IPS-18a (cell line): ENCODE measurements around the gene PANX1.
A peak's percentile ranks its signal among the peaks of the same experiment; 100 is the strongest.

Experiments
- H3K27ac ChIP-seq: one replicate; pipeline ENCODE4 v1.5.1; 2013; ENCODE audit warnings: low read length
- H3K27me3 ChIP-seq: one replicate; pipeline ENCODE4 v1.6.1; 2013; ENCODE audit warnings: mild to moderate bottlenecking, low read length; ENCODE audit not compliant: control insufficient read depth, insufficient read depth
- H3K36me3 ChIP-seq: one replicate; pipeline ENCODE4 v1.6.1; 2013; ENCODE audit warnings: low read depth, low read length; ENCODE audit not compliant: control insufficient read depth
- H3K4me1 ChIP-seq: one replicate; pipeline ENCODE4 v1.6.1; 2013; ENCODE audit warnings: low read depth, low read length; ENCODE audit not compliant: control insufficient read depth
- H3K4me3 ChIP-seq: one replicate; pipeline ENCODE4 v1.5.1; 2013; ENCODE audit warnings: low read length
- H3K9ac ChIP-seq: one replicate; pipeline ENCODE4 v1.6.1; 2013; ENCODE audit warnings: mild to moderate bottlenecking, low read length, moderate library complexity
- H3K9me3 ChIP-seq: one replicate; pipeline ENCODE4 v1.6.1; 2013; ENCODE audit warnings: low read depth, low read length; ENCODE audit not compliant: control insufficient read depth

PANX1 gene

GRCh38 chr11:94130298-94131046 is 1.8 kb downstream of the PANX1 start:
- Histone ChIP-seq H3K9ac (peak overlapping the region; percentile 82), H3K4me1 (peaks cover 35% of the 10 kb centered on the region), H3K9me3 (no peaks in the 10 kb centered on the region), H3K27ac (no peak overlapping the region), H3K27me3 (no peaks in the 10 kb centered on the region), H3K4me3 (peak overlapping the region; percentile 86), H3K36me3 (no peaks in the 10 kb centered on the region)

- Histone ChIP-seq H3K27ac (no peak overlapping the region), H3K4me3 (peak overlapping the region; percentile 86), H3K9ac (no peak overlapping the region), H3K27me3 (no peaks in the 10 kb centered on the region), H3K4me1 (peaks cover 35% of the 10 kb centered on the region), H3K36me3 (no peaks in the 10 kb centered on the region), H3K9me3 (no peaks in the 10 kb centered on the region)
Measured at GRCh38 chr11:94131047-94131717, 2.5 kb downstream of the PANX1 start.

DNA sequence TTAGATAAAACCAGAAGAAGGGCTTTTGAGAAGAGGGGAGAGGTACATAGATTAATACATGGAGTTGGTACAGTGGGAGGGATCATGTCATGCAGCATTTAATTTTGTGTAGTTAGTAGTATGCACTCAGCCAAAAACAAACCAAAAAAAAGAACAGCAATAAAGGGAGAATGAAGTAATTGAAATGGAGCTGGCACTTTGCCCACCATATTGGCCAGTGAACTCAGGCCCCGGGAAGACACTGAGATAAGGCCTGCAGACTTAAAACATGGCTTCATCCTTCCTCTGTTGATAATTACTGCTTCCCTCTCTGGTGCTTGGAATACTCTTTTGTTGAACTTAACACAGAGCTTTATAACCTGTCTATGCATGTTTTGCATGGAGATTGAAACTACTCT is 3.1 kb downstream of the PANX1 start:
- H3K9me3 ChIP-seq, result no peaks in the 10 kb centered on the region
- H3K27ac ChIP-seq, result no peak overlapping the region
- peaks cover 35% of the 10 kb centered on the region for H3K4me1 ChIP-seq
- no peaks in the 10 kb centered on the region for H3K36me3 ChIP-seq
- H3K4me3 ChIP-seq, result peak overlapping the region; percentile 86
- H3K27me3 ChIP-seq, result no peaks in the 10 kb centered on the region
- no peak overlapping the region for H3K9ac ChIP-seq

GRCh38 chr11:94132152-94132558 is 3.5 kb downstream of the PANX1 start:
- no peaks in the 10 kb centered on the region for H3K36me3 ChIP-seq
- H3K27ac ChIP-seq, result no peak overlapping the region
- no peaks in the 10 kb centered on the region for H3K27me3 ChIP-seq
- H3K9me3 ChIP-seq, result no peaks in the 10 kb centered on the region
- peaks cover 35% of the 10 kb centered on the region for H3K4me1 ChIP-seq
- H3K9ac ChIP-seq, result no peak overlapping the region
- H3K4me3 ChIP-seq, result peak overlapping the region; percentile 86

DNA sequence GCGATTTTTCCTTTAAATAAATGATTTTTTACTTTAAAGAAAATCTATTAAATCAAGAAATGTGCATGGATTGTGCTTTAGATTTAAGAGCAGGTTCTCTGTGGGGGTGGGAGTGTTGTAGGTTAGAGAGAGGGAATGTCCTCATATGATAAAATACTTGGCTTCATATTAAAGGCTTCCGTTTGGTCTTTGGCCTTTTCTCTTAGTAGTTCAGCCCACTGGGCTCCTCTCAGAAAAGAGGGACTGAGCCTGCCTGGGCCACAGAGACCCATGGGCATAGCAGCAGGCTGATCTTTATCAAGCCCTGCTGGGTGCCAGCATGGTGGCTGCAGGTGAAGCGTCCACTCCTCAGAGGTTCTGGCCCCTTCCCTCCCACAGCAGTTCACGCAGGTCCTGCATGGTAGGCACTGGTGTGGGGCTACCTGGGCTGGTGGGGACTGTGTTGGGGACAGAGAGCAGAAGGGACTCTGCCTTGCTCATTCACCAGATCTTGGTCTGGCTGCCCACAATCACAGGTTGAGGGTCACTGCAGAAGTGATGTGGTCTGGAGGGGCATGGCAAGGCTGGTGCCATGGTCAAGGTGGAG is 4.3 kb downstream of the PANX1 start:
- H3K9me3 ChIP-seq, result no peaks in the 10 kb centered on the region
- H3K27me3 ChIP-seq, result no peaks in the 10 kb centered on the region
- H3K36me3 ChIP-seq, result no peaks in the 10 kb centered on the region
- H3K4me1 ChIP-seq, result peaks cover 29% of the 10 kb centered on the region
- H3K4me3 ChIP-seq, result peak overlapping the region; percentile 86
- H3K9ac ChIP-seq, result no peak overlapping the region
- no peak overlapping the region for H3K27ac ChIP-seq

DNA sequence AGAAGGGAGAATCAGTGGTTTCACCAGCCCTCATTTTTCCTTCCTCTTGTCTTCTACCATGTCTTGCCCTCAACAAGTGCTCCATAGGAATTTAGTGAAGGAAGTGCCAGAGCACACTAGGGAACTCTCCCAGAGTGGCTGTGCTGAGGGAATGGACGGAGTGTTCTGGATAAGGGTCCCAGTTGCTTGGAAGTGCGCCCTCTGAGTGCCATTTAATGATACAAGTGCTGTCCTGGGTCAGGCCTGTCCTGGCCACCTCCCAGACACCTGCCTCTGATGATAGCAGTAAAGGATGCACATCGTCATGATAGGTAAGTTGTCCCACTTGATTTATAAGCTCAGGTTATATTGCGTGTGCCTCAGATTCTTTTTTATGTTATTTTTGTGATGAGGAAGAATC is 5.1 kb downstream of the PANX1 start:
- H3K9me3 ChIP-seq, result no peaks in the 10 kb centered on the region
- H3K27me3 ChIP-seq, result no peaks in the 10 kb centered on the region
- no peak overlapping the region for H3K4me3 ChIP-seq
- peaks cover 35% of the 10 kb centered on the region for H3K4me1 ChIP-seq
- H3K36me3 ChIP-seq, result no peaks in the 10 kb centered on the region
- H3K27ac ChIP-seq, result no peak overlapping the region
- no peak overlapping the region for H3K9ac ChIP-seq

GRCh38 chr11:94134651-94135512 is 6.2 kb downstream of the PANX1 start:
- H3K4me3 ChIP-seq, result no peak overlapping the region

GRCh38 chr11:94139416-94139815 is 10.8 kb downstream of the PANX1 start:
- Histone ChIP-seq H3K9me3 (no peaks in the 10 kb centered on the region), H3K9ac (no peak overlapping the region), H3K36me3 (no peaks in the 10 kb centered on the region), H3K4me3 (no peak overlapping the region), H3K27me3 (no peaks in the 10 kb centered on the region), H3K27ac (no peak overlapping the region), H3K4me1 (peaks cover 33% of the 10 kb centered on the region)

More at GRCh38 chr11:94134651-94135512, 6.2 kb downstream of the PANX1 start:
- H3K27me3 ChIP-seq, result no peaks in the 10 kb centered on the region
- no peak overlapping the region for H3K27ac ChIP-seq
- no peaks in the 10 kb centered on the region for H3K36me3 ChIP-seq
- H3K9me3 ChIP-seq, result no peaks in the 10 kb centered on the region
- no peak overlapping the region for H3K9ac ChIP-seq
- peaks cover 43% of the 10 kb centered on the region for H3K4me1 ChIP-seq

DNA sequence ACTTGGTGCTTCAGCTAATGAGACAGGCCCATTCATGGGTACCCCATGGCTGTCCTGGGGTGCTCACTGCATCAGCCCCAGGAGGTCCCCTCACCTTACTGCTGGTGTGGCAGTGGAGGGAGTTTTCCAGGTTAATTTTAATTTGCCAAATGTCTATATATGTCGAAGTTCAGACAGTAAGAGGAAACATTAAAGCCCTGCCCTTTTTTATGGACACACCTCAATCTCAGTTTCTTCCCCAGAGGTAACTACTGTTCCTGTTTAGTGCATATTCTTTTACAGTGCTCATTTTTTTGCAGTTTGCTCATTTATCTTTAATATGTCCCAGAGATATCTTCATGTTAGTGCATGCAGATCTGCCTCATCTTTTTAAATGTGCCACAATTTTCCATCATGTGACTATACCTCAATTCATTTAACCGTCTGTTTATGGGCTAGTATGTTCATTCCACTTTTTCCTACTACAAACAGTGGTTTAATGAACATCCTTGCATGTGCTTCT is 11.6 kb downstream of the PANX1 start:
- Histone ChIP-seq H3K4me1 (peaks cover 33% of the 10 kb centered on the region), H3K36me3 (no peaks in the 10 kb centered on the region), H3K27ac (no peak overlapping the region), H3K27me3 (no peaks in the 10 kb centered on the region), H3K4me3 (no peak overlapping the region), H3K9me3 (no peaks in the 10 kb centered on the region), H3K9ac (no peak overlapping the region)

- Histone ChIP-seq H3K4me1 (peaks cover 33% of the 10 kb centered on the region), H3K27me3 (no peaks in the 10 kb centered on the region), H3K27ac (no peak overlapping the region), H3K9me3 (no peaks in the 10 kb centered on the region), H3K36me3 (no peaks in the 10 kb centered on the region), H3K9ac (no peak overlapping the region), H3K4me3 (no peak overlapping the region)
Measured at GRCh38 chr11:94141511-94142307, 13.1 kb downstream of the PANX1 start.
